Raji (cell line): ENCODE results near the gene SLC22A4.

ENCODE experiments used
- POLR2A ChIP-seq: IDR thresholded peaks from 2 replicates; pipeline ENCODE4 v1.6.1; 2011; ENCODE audit warnings: low read depth, low read length, control low read depth; ENCODE audit not compliant: insufficient read depth

The SLC22A4 gene

DNA sequence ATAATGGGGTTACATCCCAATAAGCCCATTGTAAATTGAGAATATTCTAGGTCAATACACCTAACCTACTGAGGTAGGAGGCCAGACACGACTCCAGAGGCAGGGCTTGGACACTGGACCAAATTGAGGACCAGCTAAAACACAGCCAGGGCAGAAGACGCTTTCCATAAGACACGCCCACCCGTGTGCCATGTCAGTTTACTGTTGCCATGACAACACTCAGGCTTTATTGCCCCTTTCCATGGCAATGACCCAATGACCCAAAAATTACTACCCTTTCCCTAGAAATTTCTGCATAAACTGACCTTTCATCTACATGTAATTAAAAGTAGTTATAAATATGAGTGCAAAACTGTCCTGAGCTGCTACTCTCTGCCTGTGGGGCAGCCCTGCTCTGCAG lies 31.5 kb downstream of the SLC22A4 start:
- TF ChIP-seq POLR2A = no peak

DNA sequence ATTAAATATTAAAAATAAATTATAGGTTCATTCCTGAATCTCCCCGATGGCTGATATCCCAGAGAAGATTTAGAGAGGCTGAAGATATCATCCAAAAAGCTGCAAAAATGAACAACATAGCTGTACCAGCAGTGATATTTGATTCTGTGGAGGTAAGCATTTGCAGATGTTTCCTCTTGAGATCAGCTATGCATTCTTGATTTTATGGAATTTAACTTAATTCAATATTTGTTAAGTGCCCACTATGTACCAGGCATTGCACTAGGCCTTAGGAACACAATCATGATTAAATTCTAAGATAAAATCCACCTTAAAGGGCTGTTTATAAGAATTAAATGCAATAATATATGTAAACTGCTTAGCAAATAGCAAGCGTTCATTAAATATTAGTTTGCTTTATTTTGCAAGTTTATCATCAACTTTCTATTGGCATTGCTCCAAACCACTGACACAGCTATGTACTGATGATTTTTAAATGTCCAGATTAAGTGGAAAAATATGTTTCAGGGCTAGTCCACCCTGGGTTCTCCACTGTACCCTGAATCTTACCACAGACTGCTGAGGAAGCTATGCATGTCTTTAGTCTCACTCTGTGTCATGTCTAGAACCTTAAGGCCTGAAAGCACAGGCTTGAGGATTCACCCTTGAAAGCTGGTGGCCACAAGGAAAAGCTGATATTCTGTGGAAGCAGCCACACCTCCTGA lies 33.2 kb downstream of the SLC22A4 start:
- TF ChIP-seq POLR2A = no peak

DNA sequence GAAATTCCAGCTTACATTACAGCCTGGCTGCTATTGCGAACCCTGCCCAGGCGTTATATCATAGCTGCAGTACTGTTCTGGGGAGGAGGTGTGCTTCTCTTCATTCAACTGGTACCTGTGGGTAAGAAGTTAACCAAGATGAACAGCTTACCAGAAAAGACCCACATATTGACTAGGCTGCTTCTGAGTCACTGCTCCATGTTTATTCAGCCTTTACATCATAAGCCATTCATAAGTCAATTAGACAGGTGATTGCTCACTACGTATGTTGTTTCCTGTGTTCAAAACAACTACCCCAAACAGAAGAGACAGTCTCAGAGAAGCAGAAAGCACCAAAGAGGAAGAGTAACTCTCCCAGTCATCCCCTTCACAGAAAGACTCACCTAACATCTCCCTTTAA lies 40.6 kb downstream of the SLC22A4 start:
- TF ChIP-seq POLR2A = no peak

GRCh38 chr5:132335402-132335801 lies 41.2 kb downstream of the SLC22A4 start:
- TF ChIP-seq POLR2A = no peak

GRCh38 chr5:132339502-132339901 lies 45.3 kb downstream of the SLC22A4 start:
- no peak for TF ChIP-seq POLR2A

DNA sequence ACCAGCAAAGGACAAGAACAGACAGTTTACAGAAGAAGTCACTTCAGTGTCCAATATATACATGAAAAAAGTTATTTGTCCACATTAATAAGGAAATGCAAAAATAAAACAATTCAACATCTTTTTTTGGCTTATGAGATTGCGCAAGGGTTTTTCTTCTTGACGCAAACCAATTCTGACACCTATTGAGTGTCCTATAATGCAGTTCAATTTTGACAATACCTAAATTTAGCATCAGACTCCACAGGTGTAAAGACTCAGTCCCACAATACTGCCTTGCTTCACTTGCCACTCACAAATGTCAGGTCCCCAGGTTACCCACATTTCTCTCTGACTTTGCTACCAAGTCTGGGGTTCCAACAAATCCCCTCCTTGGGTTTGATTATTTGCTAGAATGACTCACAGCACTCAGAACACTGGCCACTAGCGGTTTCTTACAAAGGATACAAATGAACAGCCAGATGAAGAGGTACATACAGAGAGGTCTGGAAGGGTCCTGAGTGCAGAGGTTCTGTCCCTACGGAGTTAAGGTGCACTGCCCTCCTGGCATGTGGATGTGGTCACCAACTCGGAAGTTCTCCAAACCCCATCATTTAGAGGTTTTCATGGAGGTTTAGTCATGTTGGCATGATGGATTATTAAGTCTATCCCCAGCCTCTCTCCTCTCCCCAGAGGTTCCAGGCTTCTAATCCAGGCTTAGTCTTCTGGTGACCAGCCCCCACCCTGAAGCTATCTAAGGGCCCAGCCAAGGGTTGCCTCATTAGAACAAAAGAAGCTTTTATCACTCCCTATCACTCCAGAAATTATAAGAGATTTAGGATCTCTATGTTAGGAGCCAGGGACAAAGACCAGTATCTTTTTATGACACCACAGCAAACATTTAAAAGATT lies 48.3 kb downstream of the SLC22A4 start:
- no peak for TF ChIP-seq POLR2A

DNA sequence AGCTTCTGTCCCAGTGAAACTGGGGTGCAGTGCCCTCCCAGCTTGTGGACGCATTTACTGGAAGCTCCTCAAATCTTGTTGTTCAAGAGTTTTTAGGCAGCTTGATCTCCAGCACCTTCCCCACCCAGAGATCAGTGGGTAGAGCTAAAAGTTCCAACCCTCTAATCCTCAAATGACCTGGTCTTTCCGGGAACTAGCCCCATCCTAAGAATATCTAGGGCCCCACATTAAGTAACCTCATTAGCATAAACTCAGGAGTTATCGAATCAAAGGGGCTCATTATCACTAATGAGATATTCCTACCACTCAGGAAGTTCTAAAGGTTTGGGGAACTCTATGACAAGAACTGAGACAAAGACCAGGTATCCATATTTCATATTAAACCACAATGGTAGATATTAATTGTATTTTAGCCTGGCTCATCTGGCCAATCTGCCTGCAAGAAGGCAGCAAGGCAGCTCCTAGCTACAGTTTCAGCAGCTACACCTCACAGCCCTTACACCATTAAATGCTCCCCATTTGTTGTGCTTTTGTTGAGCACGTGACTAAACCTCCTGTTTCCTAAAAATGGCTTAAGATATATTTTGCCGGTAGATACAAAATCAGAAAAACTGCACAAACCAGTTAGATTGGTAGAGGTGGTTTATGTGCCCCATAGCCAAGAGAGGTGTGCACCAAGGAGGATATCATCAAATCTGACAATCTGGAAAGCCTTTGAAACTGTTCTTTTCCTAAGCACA lies 50.8 kb downstream of the SLC22A4 start:
- TF ChIP-seq POLR2A = no peak

GRCh38 chr5:132353486-132353995 lies 59.3 kb downstream of the SLC22A4 start:
- TF ChIP-seq POLR2A = no peak

- no peak for TF ChIP-seq POLR2A
Observed at GRCh38 chr5:132354381-132355139, 60.4 kb downstream of the SLC22A4 start.

- no peak for TF ChIP-seq POLR2A
Observed at GRCh38 chr5:132355140-132355765, 61.1 kb downstream of the SLC22A4 start.

DNA sequence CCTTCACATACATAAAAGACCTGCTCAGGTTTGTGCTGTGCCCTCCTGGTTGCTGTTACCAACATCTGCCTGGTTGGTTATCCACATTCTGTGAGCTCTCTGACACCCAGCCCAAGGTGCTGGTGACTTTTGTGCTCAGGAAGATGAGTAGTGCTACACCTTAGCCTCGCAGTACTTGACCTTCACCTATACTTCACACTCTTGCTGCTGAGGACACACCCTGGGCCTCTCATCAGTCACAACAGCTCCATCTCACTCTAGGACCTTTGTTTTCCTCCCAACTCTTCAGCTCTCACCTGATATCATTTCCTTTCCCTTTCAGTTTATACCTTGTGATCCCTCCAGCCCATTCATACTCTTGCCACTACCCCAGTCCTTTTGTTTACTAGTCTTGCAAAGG lies 64.6 kb downstream of the SLC22A4 start:
- TF ChIP-seq POLR2A = no peak

DNA sequence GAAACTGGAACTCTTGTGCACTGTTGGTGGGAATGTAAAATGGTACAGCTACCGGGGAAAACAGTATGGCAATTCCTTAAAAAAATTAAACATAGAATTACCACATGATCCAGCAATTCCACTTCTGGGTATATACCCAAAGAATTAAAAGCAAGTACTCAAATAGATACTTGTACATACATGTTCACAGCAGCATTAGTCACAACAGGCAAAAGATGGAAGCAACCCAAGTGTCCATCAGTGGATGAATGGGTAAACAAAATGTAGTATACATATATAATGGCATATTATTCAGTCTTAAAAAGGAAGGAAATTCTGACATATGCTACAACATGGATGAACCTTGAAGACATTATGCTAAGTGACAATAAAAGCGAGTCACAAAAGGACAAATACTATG lies 67.9 kb downstream of the SLC22A4 start:
- no peak for TF ChIP-seq POLR2A

GRCh38 chr5:132363431-132364112 lies 69.4 kb downstream of the SLC22A4 start:
- no peak for TF ChIP-seq POLR2A

- no peak for TF ChIP-seq POLR2A
Observed at GRCh38 chr5:132364319-132364718, 70.1 kb downstream of the SLC22A4 start.
